Right lobe of liver (tissue), 4 donors: ENCODE measurements around the gene SPNS2.

Experiments used
- CTCF ChIP-seq, 4 donors: fragments of 200-600 bp in 3 of 4; fragments of 450-650 bp in 1 of 4; IDR thresholded peaks; one replicate each; pipeline versions ENCODE4 v1.5.1 to v1.8.0; 2016 to 2022; ENCODE audit warnings: antibody characterized with exemption in 4 of 4, mild to moderate bottlenecking in 2 of 4
- POLR2A ChIP-seq: fragments of 450-650 bp; IDR thresholded peaks from one replicate; pipeline ENCODE4 v1.6.1; 2017; ENCODE audit warnings: antibody characterized with exemption, mild to moderate bottlenecking
- donor health status: DM: no; HTN: no; CAD: no.
- donor health status: DM: no; HTN: no; CAD: no.
- donor health status: DM: no; HTN: yes; CAD: no.

- no peak for TF ChIP-seq CTCF (IDR thresholded peaks at IDR 0.05)
- no peak for TF ChIP-seq POLR2A
Measured at GRCh38 chr17:4480929-4481898, 17.5 kb upstream of the SPNS2 start.
